GM18526 (cell line): Measurements from ENCODE around the gene CC2D1A.

Experiments
- POLR2A ChIP-seq: IDR thresholded peaks from 3 replicates; pipeline ENCODE4 v1.6.1; 2011; ENCODE audit not compliant: insufficient read length; ENCODE audit errors: extremely low read depth

The CC2D1A gene

GRCh38 chr19:13938301-13939064, 32.5 kb downstream of the CC2D1A start, which contains the start of gene PODNL1:
Gene PODNL1, minus strand, starts transcription at chr19:13938417. Its CDS starts 236 bp downstream, at chr19:13938181.
- TF ChIP-seq POLR2A, result no peak

- TF ChIP-seq POLR2A, result no peak
These were observed 36.2 kb downstream of the CC2D1A start for GRCh38 chr19:13942023-13942684.

DNA sequence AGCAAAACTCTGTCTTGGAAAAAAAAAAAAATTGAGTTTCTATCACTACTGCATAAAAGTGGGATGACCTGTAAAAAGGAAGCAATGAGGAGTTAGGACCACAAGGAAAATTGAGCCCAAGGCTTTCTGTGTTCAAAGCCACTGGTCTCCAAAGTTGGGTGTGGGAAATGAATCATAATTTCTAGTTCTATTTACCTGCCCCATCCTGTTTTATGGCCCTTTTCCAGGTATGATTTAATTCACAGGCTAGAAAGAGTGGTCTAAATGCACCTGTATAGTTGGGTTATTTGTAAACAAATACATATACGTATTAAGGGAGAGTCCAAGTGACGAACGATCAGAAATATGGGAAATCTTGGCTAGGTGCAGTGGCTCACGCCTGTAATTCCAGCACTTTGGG, 40.4 kb downstream of the CC2D1A start:
- TF ChIP-seq POLR2A, result no peak

DNA sequence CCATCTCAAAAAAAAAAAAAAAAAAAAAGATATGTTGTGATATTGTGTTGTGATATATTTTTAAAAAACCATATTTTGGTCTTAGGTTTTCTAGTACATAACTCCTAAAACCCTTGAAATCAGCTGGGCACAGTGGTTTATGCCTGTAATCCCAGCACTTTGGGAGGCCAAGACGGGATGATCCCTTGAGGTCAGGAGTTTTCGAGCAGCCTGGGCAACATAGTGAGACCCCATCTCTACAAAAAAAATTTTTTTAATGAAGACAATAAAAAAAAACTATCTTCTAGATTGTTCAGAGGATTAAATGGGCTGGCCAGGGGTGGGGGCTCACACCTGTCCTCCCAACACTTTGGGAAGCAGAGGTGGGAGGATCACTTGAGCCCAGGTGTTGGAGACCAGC, 45.0 kb downstream of the CC2D1A start:
- TF ChIP-seq POLR2A, result no peak

- TF ChIP-seq POLR2A, result no peak
These were observed 45.8 kb downstream of the CC2D1A start for GRCh38 chr19:13951799-13952153.

GRCh38 chr19:13952154-13952930, 46.3 kb downstream of the CC2D1A start, which contains the start of gene DCAF15:
Gene DCAF15, plus strand, starts transcription at chr19:13952509. Its CDS starts 4 bp downstream, at chr19:13952513.
- TF ChIP-seq POLR2A, result peak; percentile 70

DNA sequence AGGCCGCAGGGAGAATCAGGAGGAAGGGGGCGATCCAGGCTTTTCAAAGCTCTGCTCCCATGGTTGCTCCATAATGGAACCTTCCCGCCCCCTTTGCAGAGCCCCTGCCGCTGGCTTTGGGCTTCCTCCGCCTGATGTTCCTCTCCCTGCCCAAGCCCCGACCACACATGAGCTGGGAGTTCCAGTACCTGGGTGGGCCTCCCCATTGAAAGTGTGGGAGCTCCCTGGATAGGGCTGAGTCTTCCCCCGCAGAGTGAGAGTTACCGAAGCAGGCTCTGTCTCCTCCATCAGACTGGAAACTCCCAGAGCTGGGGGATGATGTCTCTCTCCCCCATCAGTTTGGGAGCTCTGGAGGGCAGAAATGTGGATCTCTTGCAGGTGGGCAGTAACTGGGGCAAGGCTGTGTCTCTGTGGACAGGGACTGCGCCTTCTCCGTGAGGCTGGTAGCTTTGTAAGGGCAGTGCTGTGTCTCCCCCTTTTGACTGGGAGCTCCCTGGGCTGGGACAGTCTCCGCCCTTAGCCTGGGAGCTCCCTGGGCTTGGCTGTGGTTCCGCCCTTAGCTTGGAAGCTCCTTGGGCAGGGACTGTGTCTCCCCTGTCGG, 47.0 kb downstream of the CC2D1A start:
- TF ChIP-seq POLR2A, result no peak

- TF ChIP-seq POLR2A, result no peak
These were observed 48.2 kb downstream of the CC2D1A start for GRCh38 chr19:13954185-13954584.

- no peak for TF ChIP-seq POLR2A
These were observed 49.8 kb downstream of the CC2D1A start for GRCh38 chr19:13955662-13956364.

- no peak for TF ChIP-seq POLR2A
These were observed 50.4 kb downstream of the CC2D1A start for GRCh38 chr19:13956365-13956744.

GRCh38 chr19:13957051-13957450, 51.0 kb downstream of the CC2D1A start:
- no peak for TF ChIP-seq POLR2A

GRCh38 chr19:13958043-13958442, 52.0 kb downstream of the CC2D1A start:
- no peak for TF ChIP-seq POLR2A

- no peak for TF ChIP-seq POLR2A
These were observed 53.4 kb downstream of the CC2D1A start for GRCh38 chr19:13959141-13959961.
